OCI-LY1 (cell line): Measurements from ENCODE around the gene MTHFD1.

Experiments used
- EZH2 ChIP-seq: fragments of 200-600 bp; sonication (generic), shearing (Covaris generic); IDR thresholded peaks from 2 replicates; pipeline ENCODE4 v1.8.0; 2017; ENCODE audit warnings: borderline replicate concordance, mixed run types, mild to moderate bottlenecking, antibody characterized with exemption, low read length, moderate library complexity, mixed read lengths
- TF ChIP-seq, protein P1 (sequence below): fragments of 200-600 bp; sonication (generic), shearing (Covaris generic); IDR thresholded peaks from 2 replicates; pipeline ENCODE4 v1.5.1; 2017; ENCODE audit warnings: mild to moderate bottlenecking, antibody characterized with exemption, low read length, moderate library complexity, mixed read lengths

GRCh38 chr14:64434528-64434927, 46.4 kb downstream of the MTHFD1 start:
- TF ChIP-seq, protein P1, sequence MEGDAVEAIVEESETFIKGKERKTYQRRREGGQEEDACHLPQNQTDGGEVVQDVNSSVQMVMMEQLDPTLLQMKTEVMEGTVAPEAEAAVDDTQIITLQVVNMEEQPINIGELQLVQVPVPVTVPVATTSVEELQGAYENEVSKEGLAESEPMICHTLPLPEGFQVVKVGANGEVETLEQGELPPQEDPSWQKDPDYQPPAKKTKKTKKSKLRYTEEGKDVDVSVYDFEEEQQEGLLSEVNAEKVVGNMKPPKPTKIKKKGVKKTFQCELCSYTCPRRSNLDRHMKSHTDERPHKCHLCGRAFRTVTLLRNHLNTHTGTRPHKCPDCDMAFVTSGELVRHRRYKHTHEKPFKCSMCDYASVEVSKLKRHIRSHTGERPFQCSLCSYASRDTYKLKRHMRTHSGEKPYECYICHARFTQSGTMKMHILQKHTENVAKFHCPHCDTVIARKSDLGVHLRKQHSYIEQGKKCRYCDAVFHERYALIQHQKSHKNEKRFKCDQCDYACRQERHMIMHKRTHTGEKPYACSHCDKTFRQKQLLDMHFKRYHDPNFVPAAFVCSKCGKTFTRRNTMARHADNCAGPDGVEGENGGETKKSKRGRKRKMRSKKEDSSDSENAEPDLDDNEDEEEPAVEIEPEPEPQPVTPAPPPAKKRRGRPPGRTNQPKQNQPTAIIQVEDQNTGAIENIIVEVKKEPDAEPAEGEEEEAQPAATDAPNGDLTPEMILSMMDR = no peak
- TF ChIP-seq EZH2 = no peak
